ENCODE data around the gene SLC26A5.
A peak's percentile ranks its signal among the peaks of the same experiment; 100 is the strongest.

The SLC26A5 gene

GRCh38 chr7:103373866-103374643 is 72.0 kb downstream of the SLC26A5 start:
- no peak overlapping the region for H3K4me3 ChIP-seq (ENCODE audit: low read length)
- TF ChIP-seq, protein P1, sequence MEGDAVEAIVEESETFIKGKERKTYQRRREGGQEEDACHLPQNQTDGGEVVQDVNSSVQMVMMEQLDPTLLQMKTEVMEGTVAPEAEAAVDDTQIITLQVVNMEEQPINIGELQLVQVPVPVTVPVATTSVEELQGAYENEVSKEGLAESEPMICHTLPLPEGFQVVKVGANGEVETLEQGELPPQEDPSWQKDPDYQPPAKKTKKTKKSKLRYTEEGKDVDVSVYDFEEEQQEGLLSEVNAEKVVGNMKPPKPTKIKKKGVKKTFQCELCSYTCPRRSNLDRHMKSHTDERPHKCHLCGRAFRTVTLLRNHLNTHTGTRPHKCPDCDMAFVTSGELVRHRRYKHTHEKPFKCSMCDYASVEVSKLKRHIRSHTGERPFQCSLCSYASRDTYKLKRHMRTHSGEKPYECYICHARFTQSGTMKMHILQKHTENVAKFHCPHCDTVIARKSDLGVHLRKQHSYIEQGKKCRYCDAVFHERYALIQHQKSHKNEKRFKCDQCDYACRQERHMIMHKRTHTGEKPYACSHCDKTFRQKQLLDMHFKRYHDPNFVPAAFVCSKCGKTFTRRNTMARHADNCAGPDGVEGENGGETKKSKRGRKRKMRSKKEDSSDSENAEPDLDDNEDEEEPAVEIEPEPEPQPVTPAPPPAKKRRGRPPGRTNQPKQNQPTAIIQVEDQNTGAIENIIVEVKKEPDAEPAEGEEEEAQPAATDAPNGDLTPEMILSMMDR (conservative IDR thresholded peaks at IDR 0.05; ENCODE audit: low read depth, low read length) = no peak
- no peak for DNase-seq (ENCODE audit: low read depth)

DNA sequence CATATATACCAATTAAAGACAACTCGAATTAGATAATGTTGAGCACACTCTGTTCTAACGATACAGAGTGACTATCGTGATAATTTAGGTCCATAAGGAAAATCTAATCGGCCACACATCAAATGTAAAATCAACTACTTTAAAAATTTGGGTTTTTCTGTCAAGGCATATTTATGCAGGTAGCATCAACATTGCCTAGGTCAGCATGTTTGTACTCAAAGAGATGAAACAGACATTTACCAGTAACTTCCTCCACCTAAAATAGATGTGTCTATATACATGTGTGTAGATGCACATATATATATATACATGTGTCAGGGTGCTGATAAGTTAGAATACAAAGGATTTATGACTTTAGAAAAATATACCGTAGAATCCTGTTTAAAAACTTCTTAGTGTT is 76.6 kb downstream of the SLC26A5 start:
- no peak for DNase-seq (ENCODE audit: low read depth)
- TF ChIP-seq, protein P1 (conservative IDR thresholded peaks at IDR 0.05; ENCODE audit: low read depth, low read length) = no peak
- H3K4me3 ChIP-seq (ENCODE audit: low read length) = no peak overlapping the region

GRCh38 chr7:103349805-103350204 is 96.2 kb downstream of the SLC26A5 start:
- no peak overlapping the region for H3K4me3 ChIP-seq (ENCODE audit: low read length)
- TF ChIP-seq, protein P1 (conservative IDR thresholded peaks at IDR 0.05; ENCODE audit: low read depth, low read length) = no peak
- DNase-seq (ENCODE audit: low read depth) = no peak

DNA sequence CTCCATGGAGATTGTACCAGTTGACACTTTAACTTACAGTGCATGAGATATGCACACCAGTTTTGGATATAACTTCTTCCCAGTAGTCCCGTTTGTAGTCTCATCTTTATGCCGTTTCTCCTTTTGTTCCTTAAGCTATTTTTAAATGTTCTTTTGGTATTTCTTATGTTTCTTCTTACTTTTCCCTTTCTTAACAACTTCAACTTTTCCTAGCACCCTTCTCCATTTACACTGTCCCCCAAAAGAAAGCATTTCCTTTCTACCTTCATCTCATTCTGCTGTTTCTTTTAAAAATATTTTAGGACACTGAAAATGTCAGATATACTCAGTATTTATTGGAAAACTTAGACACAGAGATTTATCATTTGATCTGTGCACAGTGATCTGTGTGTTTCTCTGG is 97.0 kb downstream of the SLC26A5 start:
- H3K4me3 ChIP-seq (ENCODE audit: low read length) = peak overlapping the region; percentile 98
- TF ChIP-seq, protein P1 (conservative IDR thresholded peaks at IDR 0.05; ENCODE audit: low read depth, low read length) = no peak
- DNase-seq (ENCODE audit: low read depth) = no peak

GRCh38 chr7:103348452-103348851 is 97.6 kb downstream of the SLC26A5 start:
- TF ChIP-seq, protein P1 (conservative IDR thresholded peaks at IDR 0.05; ENCODE audit: low read depth, low read length) = no peak
- no peak for DNase-seq (ENCODE audit: low read depth)
- H3K4me3 ChIP-seq (ENCODE audit: low read length) = peak overlapping the region; percentile 98

DNA sequence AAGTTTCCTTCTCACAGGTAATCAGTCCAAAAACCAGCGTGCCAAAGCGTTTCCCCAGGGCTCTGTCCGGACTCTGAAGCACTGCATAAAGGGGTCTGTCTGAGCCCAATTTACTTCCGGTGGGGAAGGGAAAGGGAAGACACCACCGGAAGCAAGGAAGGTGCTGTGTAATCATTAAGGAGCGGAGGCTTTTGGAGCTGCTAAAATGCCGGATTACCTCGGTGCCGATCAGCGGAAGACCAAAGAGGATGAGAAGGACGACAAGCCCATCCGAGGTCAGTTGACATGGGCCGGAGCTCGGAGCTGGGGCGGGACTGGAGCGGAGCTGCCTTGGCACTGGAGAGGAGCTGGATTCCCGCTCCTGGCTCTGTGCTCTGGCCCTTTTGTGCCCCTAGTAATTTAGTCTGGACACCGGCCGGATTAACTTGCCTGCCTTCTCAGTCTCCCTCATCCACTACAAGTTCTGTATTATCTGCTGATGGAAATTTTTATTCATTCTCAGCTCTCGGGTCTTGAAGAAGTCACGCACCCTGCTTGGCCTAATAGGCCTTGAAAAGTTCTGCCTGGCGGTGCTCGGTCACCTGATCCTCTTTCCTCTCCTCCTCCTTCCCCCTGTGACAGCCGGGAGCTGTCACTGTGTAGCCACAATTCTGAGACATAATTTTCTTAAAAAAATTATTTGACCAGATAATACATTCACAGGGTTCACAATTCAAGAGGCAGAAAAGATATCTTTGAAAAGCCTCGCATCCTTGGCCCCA is 98.3 kb downstream of the SLC26A5 start, which contains the start of gene PSMC2:
Gene PSMC2 (plus strand): TSS at position 137 of the 761 bp plus-strand sequence. CDS start 69 bp downstream, at position 206.
- peak; percentile 76 for DNase-seq (ENCODE audit: low read depth)
- H3K4me3 ChIP-seq (ENCODE audit: low read length) = peak within 1 kb of the TSS; percentile 98
- TF ChIP-seq, protein P1 (conservative IDR thresholded peaks at IDR 0.05; ENCODE audit: low read depth, low read length) = no peak
